H1 (cell line): ENCODE data around the gene TFAP2E. TPM values are rescaled to one million over a fixed set of nuclear protein-coding genes. Genes with fewer than 3 reads are reported as not detected.
A peak's percentile ranks its signal among the peaks of the same experiment; 100 is the strongest.

ENCODE experiments used
- CTCF ChIA-PET: fragments of 300-600 bp; sonication (Branson Sonifier 250); formaldehyde crosslinking; loops from one replicate; lab custom pipeline; 2021; ENCODE audit not compliant: partially characterized antibody; lab: Charles Lee
- POLR2A ChIA-PET: fragments of 300-600 bp; sonication (Branson Sonifier 250); formaldehyde crosslinking; loops from one replicate; lab custom pipeline; 2021; ENCODE audit warnings: inconsistent platforms; ENCODE audit not compliant: partially characterized antibody; lab: Charles Lee
- DNase-seq, 2 experiments: peaks; one replicate each; pipeline versions ENCODE4 v3.0.0 to v3.0.0-alpha.2; 2010 to 2022; ENCODE audit warnings: low spot score in 2 of 2, low read depth in 1 of 2, mixed read lengths in 1 of 2
- FAIRE-seq: peaks from 2 replicates; lab custom pipeline; 2011; peaks lifted over from hg19 to GRCh38; lab: Jason Lieb, UNC
- H2AFZ ChIP-seq: 2 replicates; pipeline ENCODE4 v1.8.1; 2012; ENCODE audit warnings: low read length, inconsistent platforms
- H2AK5ac ChIP-seq: 2 replicates; pipeline ENCODE4 v1.6.1; 2013; ENCODE audit warnings: low read depth, low read length
- H2BK120ac ChIP-seq: replicated peaks from 2 replicates; pipeline ENCODE3; 2013; ENCODE audit warnings: low read depth, low read length, inconsistent platforms
- H2BK12ac ChIP-seq: 2 replicates; pipeline ENCODE4 v1.6.1; 2013; ENCODE audit warnings: low read depth, low read length
- H2BK15ac ChIP-seq: 2 replicates; pipeline ENCODE4 v1.6.1; 2013; ENCODE audit warnings: low read length
- H2BK20ac ChIP-seq: 2 replicates; pipeline ENCODE4 v1.6.1; 2013; ENCODE audit warnings: low read length
- H2BK5ac ChIP-seq: 2 replicates; pipeline ENCODE4 v1.6.1; 2013; ENCODE audit warnings: low read depth, low read length
- H3K14ac ChIP-seq: 2 replicates; pipeline ENCODE4 v1.6.1; 2013; ENCODE audit warnings: inconsistent platforms; ENCODE audit not compliant: insufficient read length
- H3K18ac ChIP-seq: 2 replicates; pipeline ENCODE4 v1.6.1; 2013; ENCODE audit warnings: low read length; ENCODE audit errors: extremely low read depth
- H3K23ac ChIP-seq: 2 replicates; pipeline ENCODE4 v1.6.1; 2013; ENCODE audit warnings: inconsistent platforms; ENCODE audit not compliant: insufficient read length
- H3K23me2 ChIP-seq: 2 replicates; pipeline ENCODE4 v1.6.1; 2013; ENCODE audit warnings: low read depth, low read length
- H3K27ac ChIP-seq: 2 replicates; pipeline ENCODE4 v1.6.1; 2011; ENCODE audit warnings: low read depth, low read length, inconsistent platforms
- H3K27me3 ChIP-seq, 4 experiments: replicated peaks in 1 of 4; 1 replicate in 1 of 4; 2 replicates in 3 of 4; pipeline versions ENCODE4 v1.6.1 to v1.8.1; 2011 to 2013; ENCODE audit warnings: low read length in 3 of 4, mild to moderate bottlenecking in 3 of 4, inconsistent platforms in 2 of 4, mixed read lengths in 2 of 4, moderate library complexity in 1 of 4; ENCODE audit not compliant: control insufficient read depth in 3 of 4, insufficient read depth in 3 of 4; ENCODE audit errors: extremely low read depth in 1 of 4
- H3K36me3 ChIP-seq, 4 experiments: 2 replicates each; pipeline versions ENCODE4 v1.6.1 to v1.8.1; 2011 to 2013; ENCODE audit warnings: mild to moderate bottlenecking in 4 of 4, low read length in 3 of 4, moderate library complexity in 2 of 4, control low read depth in 1 of 4, inconsistent platforms in 1 of 4; ENCODE audit not compliant: insufficient read depth in 4 of 4, control insufficient read depth in 2 of 4
- H3K4ac ChIP-seq: replicated peaks from 2 replicates; pipeline ENCODE3; 2013; ENCODE audit warnings: low read length, low read depth, mixed read lengths, inconsistent platforms; ENCODE audit not compliant: insufficient read length
- H3K4me1 ChIP-seq, 4 experiments: replicated peaks in 1 of 4; 1 replicate in 1 of 4; 2 replicates in 3 of 4; pipeline versions ENCODE4 v1.6.1 to v1.8.1; 2011 to 2013; ENCODE audit warnings: low read length in 3 of 4, inconsistent platforms in 2 of 4, mixed read lengths in 1 of 4; ENCODE audit not compliant: insufficient read depth in 4 of 4, control insufficient read depth in 3 of 4
- H3K4me2 ChIP-seq, 2 experiments: 2 replicates each; pipeline versions ENCODE4 v1.6.1 to v1.8.1; 2011 to 2013; ENCODE audit warnings: low read depth in 2 of 2, low read length in 2 of 2, control low read depth in 1 of 2, inconsistent platforms in 1 of 2, mild to moderate bottlenecking in 1 of 2; ENCODE audit not compliant: insufficient read depth in 1 of 2
- H3K4me3 ChIP-seq, 4 experiments: fragments of 200-600, 300-600 bp in 1 of 4; sonication (generic), shearing (Covaris generic), sonication (Bioruptor Twin) in 1 of 4; 2 replicates each; pipeline versions ENCODE4 v1.5.1 to v1.8.1; 2011 to 2016; ENCODE audit warnings: low read length in 4 of 4, low read depth in 3 of 4, control low read depth in 2 of 4, inconsistent platforms in 2 of 4, mild to moderate bottlenecking in 2 of 4, mixed read lengths in 1 of 4, moderate library complexity in 1 of 4; ENCODE audit not compliant: insufficient read depth in 2 of 4; ENCODE audit errors: extremely low read depth in 1 of 4
- H3K56ac ChIP-seq: replicated peaks from 2 replicates; pipeline ENCODE3; 2013; ENCODE audit warnings: low read depth, mild to moderate bottlenecking, mixed read lengths, low read length, inconsistent platforms; ENCODE audit not compliant: insufficient read length
- H3K79me1 ChIP-seq: 2 replicates; pipeline ENCODE4 v1.6.1; 2013; ENCODE audit warnings: low read depth, low read length, control low read depth
- H3K79me2 ChIP-seq, 2 experiments: 2 replicates each; pipeline versions ENCODE4 v1.6.1 to v1.8.1; 2012 to 2013; ENCODE audit warnings: low read length in 2 of 2, mild to moderate bottlenecking in 2 of 2, inconsistent platforms in 1 of 2; ENCODE audit not compliant: insufficient read depth in 2 of 2, control insufficient read depth in 1 of 2
- H3K9ac ChIP-seq, 4 experiments: replicated peaks in 1 of 4; 1 replicate in 1 of 4; 2 replicates in 3 of 4; pipeline versions ENCODE4 v1.6.1 to v1.8.1; 2011 to 2013; ENCODE audit warnings: low read depth in 3 of 4, low read length in 3 of 4, control low read depth in 2 of 4, mild to moderate bottlenecking in 2 of 4, moderate library complexity in 2 of 4, inconsistent platforms in 1 of 4; ENCODE audit errors: extremely low read depth in 1 of 4
- H3K9me3 ChIP-seq, 2 experiments: 2 replicates each; pipeline versions ENCODE4 v1.6.1 to v1.8.1; 2012 to 2013; ENCODE audit warnings: mild to moderate bottlenecking in 2 of 2, moderate library complexity in 2 of 2, control low read depth in 1 of 2, inconsistent platforms in 1 of 2, low read depth in 1 of 2, low read length in 1 of 2, mixed read lengths in 1 of 2; ENCODE audit not compliant: insufficient read depth in 2 of 2
- H4K20me1 ChIP-seq, 2 experiments: replicated peaks in 1 of 2; 2 replicates each; pipeline versions ENCODE3 to v1.8.1; 2011 to 2013; ENCODE audit warnings: inconsistent platforms in 2 of 2, low read length in 2 of 2, mild to moderate bottlenecking in 1 of 2; ENCODE audit not compliant: insufficient read depth in 2 of 2, control insufficient read depth in 1 of 2
- H4K5ac ChIP-seq: 2 replicates; pipeline ENCODE4 v1.6.1; 2013; ENCODE audit warnings: low read length, low read depth, mixed read lengths, inconsistent platforms; ENCODE audit not compliant: insufficient read length
- H4K8ac ChIP-seq: 2 replicates; pipeline ENCODE4 v1.8.0; 2013; ENCODE audit warnings: mild to moderate bottlenecking, moderate library complexity, low read length, inconsistent platforms; ENCODE audit not compliant: insufficient read depth; ENCODE audit errors: extremely low read depth
- H4K91ac ChIP-seq: replicated peaks from 2 replicates; pipeline ENCODE3; 2013; ENCODE audit warnings: low read length, mixed read lengths, inconsistent platforms; ENCODE audit not compliant: insufficient read length
- BRCA1 ChIP-seq: IDR thresholded peaks from 2 replicates; pipeline ENCODE4 v1.6.1; 2012; ENCODE audit warnings: low read depth, low read length, improper control_type of control experiment
- CEBPB ChIP-seq: IDR thresholded peaks from 2 replicates; pipeline ENCODE4 v1.6.1; 2012; ENCODE audit warnings: low read depth, low read length
- CTBP2 ChIP-seq: IDR thresholded peaks from 2 replicates; pipeline ENCODE4 v1.7.0; 2011; ENCODE audit warnings: borderline replicate concordance, mild to moderate bottlenecking, moderate library complexity, mixed read lengths, low read length; ENCODE audit not compliant: insufficient read depth, insufficient read length
- FOSL1 ChIP-seq: IDR thresholded peaks from 2 replicates; pipeline ENCODE4 v1.6.1; 2011; ENCODE audit warnings: mild to moderate bottlenecking, low read depth, low read length, moderate library complexity; ENCODE audit not compliant: insufficient read depth
- GABPA ChIP-seq: IDR thresholded peaks from 2 replicates; pipeline ENCODE4 v1.6.1; 2011; ENCODE audit warnings: mild to moderate bottlenecking, low read length, moderate library complexity, borderline replicate concordance; ENCODE audit not compliant: insufficient read depth
- HDAC6 ChIP-seq: IDR thresholded peaks from one replicate; pipeline ENCODE4 v1.7.1; 2012; ENCODE audit warnings: low read depth, mild to moderate bottlenecking, inconsistent platforms, low read length, moderate library complexity
- JUND ChIP-seq: IDR thresholded peaks from 2 replicates; pipeline ENCODE4 v1.6.1; 2011; ENCODE audit warnings: mild to moderate bottlenecking, improper control_type of control experiment, low read length
- KDM5A ChIP-seq: fragments of 200-600 bp; IDR thresholded peaks from 2 replicates; pipeline ENCODE4 v1.7.1; 2012; ENCODE audit warnings: mild to moderate bottlenecking, low read length, inconsistent platforms, mixed read lengths
- MAFK ChIP-seq: IDR thresholded peaks from 2 replicates; pipeline ENCODE4 v1.6.1; 2012; ENCODE audit warnings: low read depth, mild to moderate bottlenecking, improper control_type of control experiment, low read length
- NANOG ChIP-seq: IDR thresholded peaks from 2 replicates; pipeline ENCODE4 v1.6.1; 2011; ENCODE audit warnings: low read length, low read depth, mild to moderate bottlenecking, inconsistent platforms; ENCODE audit not compliant: insufficient read depth, poor library complexity, severe bottlenecking
- POLR2A ChIP-seq, 2 experiments: IDR thresholded peaks; 1 replicate in 1 of 2; 2 replicates in 1 of 2; pipeline ENCODE4 v1.6.1; 2011; ENCODE audit warnings: low read depth in 2 of 2, low read length in 2 of 2, mild to moderate bottlenecking in 2 of 2; ENCODE audit errors: control extremely low read depth in 1 of 2
- RXRA ChIP-seq: IDR thresholded peaks from 2 replicates; pipeline ENCODE4 v1.6.1; 2011; ENCODE audit warnings: low read depth, mild to moderate bottlenecking, low read length, moderate library complexity; ENCODE audit not compliant: insufficient read depth
- SIRT6 ChIP-seq: IDR thresholded peaks from one replicate; pipeline ENCODE4 v1.7.1; 2012; ENCODE audit warnings: low read length, inconsistent platforms
- SRF ChIP-seq: IDR thresholded peaks from 2 replicates; pipeline ENCODE4 v1.6.1; 2011; ENCODE audit warnings: mild to moderate bottlenecking, low read depth, low read length, moderate library complexity
- SUZ12 ChIP-seq: fragments of 200-600 bp; sonication (generic); IDR thresholded peaks from 2 replicates; pipeline ENCODE4 v1.6.1; 2012; ENCODE audit warnings: mild to moderate bottlenecking, inconsistent platforms, low read length, moderate library complexity, mixed read lengths
- TEAD4 ChIP-seq: IDR thresholded peaks from 2 replicates; pipeline ENCODE4 v1.6.1; 2012; ENCODE audit warnings: low read depth, low read length, inconsistent platforms, mixed read lengths
- WGBS, 2 experiments: shearing (Covaris generic) in 1 of 2; methylation state at CpG; one replicate each; pipeline versions ENCODE4 v1.1.6 to v1.1.7; 2013 to 2015; ENCODE audit warnings: low lambda C conversion rate in 2 of 2, mixed read lengths in 2 of 2, inconsistent platforms in 1 of 2, low coverage in 1 of 2, missing lambda C conversion rate in 1 of 2; ENCODE audit not compliant: insufficient replicate concordance in 2 of 2, insufficient coverage in 1 of 2, insufficient read length in 1 of 2; ENCODE audit errors: extremely low coverage in 1 of 2, missing lambda C conversion rate in 1 of 2; 5-methylcytosine and 5-hydroxymethylcytosine counted together
- polyA plus RNA-seq, 7 experiments: library from polyadenylated mRNA; depleted of rRNA in 3 of 7; stranded (reverse) in 5 of 7; unstranded in 2 of 7; fragments of >200 nt in 5 of 7; fragments of 200-250 nt in 2 of 7; gene quantifications; 1 replicate in 5 of 7; 2 replicates in 1 of 7; 4 replicates in 1 of 7; pipeline versions ENCODE4 v1.2.1 to v1.2.3, GENCODE V29; 2011 to 2013; ENCODE audit warnings: missing spikeins in 2 of 7, mixed read lengths in 2 of 7
- total RNA-seq: library from RNA; stranded (reverse); fragmentation: NEBNext Ultra II Directional; extraction: Animal tissue kit (Norgen Biotek cat#: 25700); gene quantifications from 2 replicates; pipeline ENCODE4 v1.2.1, GENCODE V29; 2021

Gene TFAP2E
- total and polyA plus RNA-seq, 2 of the 8 experiments (the other 6 are each of a cell fraction or from before 2014, with no cell fraction given) = 0.24 to 0.50 TPM

DNA sequence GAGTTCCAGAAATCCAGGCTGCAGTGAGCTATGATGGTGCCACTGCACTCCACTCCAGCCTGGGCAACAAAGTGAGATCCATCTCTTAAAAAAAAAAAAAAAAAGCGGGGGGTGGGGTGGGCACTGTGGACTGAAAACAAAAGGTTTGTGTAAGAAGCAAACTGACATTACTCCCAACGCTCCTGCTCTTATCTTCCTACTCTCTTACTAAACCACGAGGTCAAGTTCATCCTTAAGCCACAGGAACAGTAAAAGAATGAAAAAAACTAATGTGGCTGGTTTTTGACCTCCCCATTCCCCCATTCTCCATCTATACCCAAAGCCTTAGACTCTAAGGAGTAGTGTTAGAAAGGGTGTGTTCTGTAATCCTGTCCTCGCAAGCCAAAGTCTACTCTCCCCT is 30.8 kb downstream of the TFAP2E start:
- Histone ChIP-seq H2BK15ac (no peak overlapping the region), H3K79me1 (no peaks in the 10 kb centered on the region; the same call in 1 of the 2 replicates), H3K18ac (no peak overlapping the region), H2BK12ac (no peak overlapping the region), H4K20me1 (peaks cover 0 to 2% of the 10 kb centered on the region in 2 experiments), H2AFZ (no peak overlapping the region), H2BK5ac (no peak overlapping the region), H3K4me2 (no peak overlapping the region), H3K27me3 (no peaks in the 10 kb centered on the region), H3K4me3 (no peak overlapping the region), H3K9ac (no peak overlapping the region), H4K5ac (no peak overlapping the region), H2AK5ac (no peak overlapping the region), H3K56ac (no peak overlapping the region), H3K4ac (no peak overlapping the region), H3K36me3 (peaks cover 3 to 47% (median 30%) of the 10 kb centered on the region in 4 experiments; a peak in 5 of 8 replicates), H3K23me2 (no peaks in the 10 kb centered on the region), H2BK120ac (no peak overlapping the region), H3K14ac (no peak overlapping the region), H3K4me1 (no peaks in the 10 kb centered on the region), H2BK20ac (no peak overlapping the region), H4K91ac (no peak overlapping the region), H4K8ac (no peak overlapping the region), H3K79me2 (peaks cover 0 to 13% of the 10 kb centered on the region in 2 experiments; a peak in 2 of 4 replicates), H3K23ac (no peak overlapping the region), H3K9me3 (no peaks in the 10 kb centered on the region), H3K27ac (no peak overlapping the region)
- FAIRE-seq (no peak), DNase-seq (peak in 1 of 2 experiments; percentile 6)
- ChIA-PET CTCF (interaction anchor here (0.7 to 7.8 kb wide), 8 partner anchors 10 to 126 kb away, joined by 3 to 38 read pairs (median 4); no protein-coding TSS in a partner anchor), POLR2A (no interaction called here)
- WGBS, 2 experiments = 77% methylated on average over 4 of the region's 4 CpGs; no CpG with 5 or more reads in 1 of the 2 experiments
- TF ChIP-seq FOSL1 (no peak), SUZ12 (no peak), SIRT6 (no peak), SRF (no peak), BRCA1 (no peak), CTBP2 (no peak), HDAC6 (no peak), MAFK (no peak), JUND (no peak), TEAD4 (no peak), GABPA (no peak), POLR2A (IDR thresholded peaks at IDR 0.05; ENCODE audit: control extremely low read depth in 1 of 2, low read depth in 2 of 2, low read length in 2 of 2) (no peak), CEBPB (no peak), KDM5A (no peak), RXRA (no peak), NANOG (no peak)
